C4-2B (cell line): ENCODE measurements around the gene NSMCE3.

Experiments
- CTCF ChIP-seq: fragments of 450-650 bp; conservative IDR thresholded peaks from 2 replicates; pipeline ENCODE4 v1.5.1; 2017; ENCODE audit warnings: mild to moderate bottlenecking
- ZFX ChIP-seq: fragments of 450-650 bp; IDR thresholded peaks from 2 replicates; pipeline ENCODE4 v1.6.1; 2017

DNA sequence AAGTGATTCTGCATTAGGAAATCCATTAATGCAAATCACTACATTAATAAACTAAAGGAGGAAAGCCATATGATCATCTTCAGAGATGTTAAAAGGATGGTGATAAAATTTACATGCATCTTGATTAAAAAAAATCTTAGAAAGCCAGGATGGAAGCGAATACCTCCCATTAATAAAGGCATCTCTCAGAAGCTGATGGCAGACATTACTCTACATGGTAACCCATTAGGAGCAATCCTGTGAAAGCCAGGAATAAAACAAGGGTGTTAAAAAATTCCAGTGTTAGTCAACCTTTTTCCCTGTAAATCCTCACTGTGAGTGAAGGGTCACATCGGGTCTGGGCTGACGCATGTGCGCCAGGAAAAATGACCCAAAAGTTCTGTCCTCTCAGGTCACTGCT lies 25.5 kb downstream of the NSMCE3 start:
- TF ChIP-seq CTCF (no peak), ZFX (no peak)
